GM19351 (cell line): Measurements from ENCODE around the gene SERPINB2.
"Not testable (repeated sequence)": the region's sequence is repeated elsewhere in the genome, so short reads cannot be mapped to it uniquely, and the experiment has no call there.

Experiments used
- ATAC-seq: cut with Tn5 transposase; IDR thresholded peaks from one replicate; pipeline ENCODE4 v1.9.1; 2021; ENCODE audit warnings: mild to moderate bottlenecking, moderate library complexity; ENCODE audit not compliant: unreplicated experiment

The SERPINB2 gene

GRCh38 chr18:63930773-63931354 lies 43.4 kb downstream of the SERPINB2 start:
- ATAC-seq, result no peak

GRCh38 chr18:63936156-63936931 lies 48.8 kb downstream of the SERPINB2 start:
- ATAC-seq, result peak; percentile 98

- ATAC-seq, result peak; percentile 12
Measured at GRCh38 chr18:63936932-63937393, 49.5 kb downstream of the SERPINB2 start.

GRCh38 chr18:63940008-63940407 lies 52.5 kb downstream of the SERPINB2 start:
- ATAC-seq, result no peak

- ATAC-seq, result not testable (repeated sequence)
Measured at GRCh38 chr18:63940543-63941050, 53.1 kb downstream of the SERPINB2 start.

- ATAC-seq, result no peak
Measured at GRCh38 chr18:63947051-63947790, 59.7 kb downstream of the SERPINB2 start.

GRCh38 chr18:63949068-63949737 lies 61.7 kb downstream of the SERPINB2 start, which contains the start of gene HMSD:
TSS of gene HMSD (plus strand) at chr18:63949301. CDS start at chr18:63953456, 4,155 bp downstream.
- peak; percentile 87 for ATAC-seq

- peak; percentile 53 for ATAC-seq
Measured at GRCh38 chr18:63951302-63951705, 63.8 kb downstream of the SERPINB2 start.
